SKM-1 treated with dmso at 0.1 percent for 144 hours (cell line): ENCODE results near the gene HSPA2.

ENCODE experiments used
- DNase-seq: peaks from one replicate; lab custom pipeline; 2025; ENCODE audit not compliant: unreplicated experiment; lab: John Stamatoyannopoulos, UW

HSPA2 gene

GRCh38 chr14:64540208-64541202 is at the start of gene HSPA2:
TSS of gene HSPA2 (plus strand) at chr14:64540741. CDS start at chr14:64540850, 109 bp downstream.
- peak; percentile 73 for DNase-seq

DNA sequence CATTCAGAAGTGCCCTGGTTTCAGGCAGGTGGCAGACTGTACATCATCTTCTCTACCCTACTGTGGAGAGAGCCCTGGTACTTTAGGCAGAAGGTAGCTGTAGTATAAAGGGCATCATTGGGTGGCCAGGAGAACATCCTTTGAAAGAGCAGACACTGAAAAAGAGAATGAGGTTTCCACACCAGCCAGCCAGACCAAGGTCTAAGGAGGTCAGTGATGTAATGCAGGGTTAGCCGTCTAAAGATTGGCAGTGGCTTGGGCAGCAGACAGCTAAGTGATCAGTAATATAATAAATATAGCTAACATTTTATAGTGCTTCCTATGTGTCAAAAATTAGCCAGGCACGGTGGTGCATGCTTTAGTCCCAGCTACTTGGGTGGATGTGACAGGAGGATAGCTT is 48.9 kb upstream of the HSPA2 start:
- no peak for DNase-seq

DNA sequence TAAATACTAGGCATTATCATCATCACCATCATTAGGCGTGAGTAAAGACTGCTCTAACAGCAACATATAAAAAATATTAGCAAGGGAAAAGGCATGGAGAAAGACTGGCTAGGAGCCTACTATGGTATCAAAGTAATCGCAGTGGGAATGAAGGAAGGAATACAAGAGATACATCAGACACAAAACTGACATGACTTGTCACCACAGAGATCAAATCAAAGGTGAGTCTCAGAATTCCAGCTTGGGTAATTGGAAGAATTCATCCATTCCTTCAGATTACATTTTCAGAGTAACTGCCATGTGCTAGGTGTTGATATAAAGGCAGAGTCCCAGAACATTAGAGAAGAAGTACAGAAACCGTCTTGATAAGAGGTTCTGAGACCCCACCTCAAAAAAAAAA is 47.1 kb upstream of the HSPA2 start:
- no peak for DNase-seq

- no peak for DNase-seq
Measured at GRCh38 chr14:64495252-64495651, 45.3 kb upstream of the HSPA2 start.

DNA sequence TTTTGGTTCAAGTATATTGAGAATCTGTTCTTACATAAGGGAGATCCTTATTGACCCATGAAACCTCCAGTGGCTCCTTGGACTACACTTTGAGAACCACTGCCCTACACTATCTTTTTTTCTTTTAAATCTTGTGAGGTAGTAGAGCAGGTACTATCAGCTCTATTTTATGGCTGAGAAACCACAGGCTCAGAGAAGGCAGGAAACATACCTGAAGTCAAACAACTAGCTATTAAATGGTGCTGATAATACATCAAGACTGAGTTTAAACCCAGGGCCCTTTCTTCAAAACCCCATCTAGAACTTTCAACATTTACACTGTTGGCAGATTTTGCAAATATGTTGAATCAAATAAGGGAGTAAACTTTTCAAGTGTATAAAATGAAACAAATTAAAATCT is 43.8 kb upstream of the HSPA2 start:
- no peak for DNase-seq

GRCh38 chr14:64500088-64500487 is 40.5 kb upstream of the HSPA2 start:
- no peak for DNase-seq

DNA sequence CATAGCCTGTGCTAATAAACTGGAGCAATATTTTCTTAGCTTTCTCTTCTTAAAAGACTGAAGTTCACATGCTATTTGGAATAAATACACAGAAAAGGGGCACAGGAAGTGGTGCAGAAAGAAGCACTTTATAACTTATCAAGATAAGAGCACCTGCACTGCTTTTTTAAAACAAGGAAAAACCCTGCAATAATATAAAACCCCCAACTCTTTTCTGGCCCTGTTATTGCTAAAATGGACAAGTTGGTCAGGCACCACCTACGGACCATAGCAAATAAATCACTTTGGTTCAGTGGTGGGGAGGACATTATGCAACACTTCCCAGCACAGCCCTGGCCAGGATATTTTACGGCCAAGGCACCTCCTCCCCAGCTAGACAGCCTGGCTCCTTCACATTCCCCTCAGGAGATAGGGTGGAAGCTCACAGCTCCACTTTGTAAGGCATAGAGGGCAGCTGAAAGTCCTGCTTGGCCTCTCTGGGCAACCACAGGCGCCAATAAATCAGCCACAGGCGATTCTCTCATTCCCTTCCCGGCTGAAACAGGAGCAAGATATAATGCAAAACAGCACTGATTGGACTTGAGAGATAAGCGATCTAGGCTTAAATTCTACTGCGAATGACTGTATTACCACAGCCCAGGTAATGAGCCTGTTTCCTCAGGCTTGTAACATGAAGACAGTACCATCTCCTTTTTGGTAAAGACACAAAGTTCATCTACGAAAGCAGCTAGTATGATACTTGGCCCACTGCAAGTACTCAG is 39.0 kb upstream of the HSPA2 start:
- no peak for DNase-seq

GRCh38 chr14:64502456-64502855 is 38.1 kb upstream of the HSPA2 start:
- DNase-seq: no peak

DNA sequence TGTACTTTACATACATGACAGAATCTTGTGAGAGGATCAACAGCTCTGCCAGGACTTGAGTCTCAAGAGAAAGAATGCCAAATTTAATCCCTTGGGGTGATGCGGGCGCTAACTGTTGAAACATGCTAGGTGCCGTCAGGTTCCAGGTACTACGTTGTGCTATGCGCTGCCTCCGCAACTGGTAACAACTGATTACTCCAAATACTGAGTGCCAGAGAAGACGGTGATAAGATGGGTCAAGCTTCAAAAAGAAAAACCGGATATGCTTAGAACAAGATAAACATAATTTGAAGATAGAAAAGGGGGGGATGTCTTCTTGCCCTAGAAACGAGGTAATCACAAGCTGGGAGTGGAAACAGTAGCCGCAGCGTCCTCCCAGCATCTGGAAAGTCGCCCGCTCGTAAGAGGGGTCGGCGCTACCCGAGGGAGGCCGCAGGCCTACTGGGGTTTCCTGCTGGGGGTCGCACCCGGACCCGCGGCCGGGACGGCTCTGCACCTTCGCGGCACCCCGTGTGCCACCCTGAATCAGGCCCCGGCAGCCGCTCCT is 37.6 kb upstream of the HSPA2 start:
- no peak for DNase-seq

- DNase-seq: peak; percentile 66
Measured at GRCh38 chr14:64503434-64504309, 36.9 kb upstream of the HSPA2 start, which contains the start of gene ZBTB25. TSS of gene ZBTB25 (minus strand) at chr14:64503838. CDS start at chr14:64490533, 13,305 bp downstream.

GRCh38 chr14:64504310-64504896 is 36.1 kb upstream of the HSPA2 start, which contains the start of gene ZBTB1:
TSS of gene ZBTB1 (plus strand) at chr14:64504770. CDS start at chr14:64521505, 16,735 bp downstream.
- peak; percentile 37 for DNase-seq

- peak; percentile 36 for DNase-seq
Measured at GRCh38 chr14:64504897-64505794, 35.4 kb upstream of the HSPA2 start.

DNA sequence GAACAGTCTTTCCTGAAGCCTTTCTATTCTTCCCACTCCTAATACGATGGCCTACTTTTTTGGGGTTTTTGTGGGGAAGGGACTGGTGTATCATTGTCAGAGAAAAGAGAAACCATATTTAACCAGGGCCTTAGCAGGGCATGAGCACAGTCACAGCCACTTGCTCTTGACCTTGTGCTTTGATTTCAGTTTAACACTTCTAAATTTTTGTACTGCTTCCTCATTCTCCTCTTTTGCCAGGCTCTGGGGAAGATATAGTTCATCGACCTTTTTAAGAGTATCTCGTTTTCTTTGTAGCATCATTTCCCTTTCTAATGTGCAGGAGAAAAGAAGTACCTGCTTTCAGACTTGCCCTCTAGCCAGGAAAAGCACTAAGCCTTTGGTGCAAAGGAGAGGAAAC is 33.8 kb upstream of the HSPA2 start:
- DNase-seq: no peak

DNA sequence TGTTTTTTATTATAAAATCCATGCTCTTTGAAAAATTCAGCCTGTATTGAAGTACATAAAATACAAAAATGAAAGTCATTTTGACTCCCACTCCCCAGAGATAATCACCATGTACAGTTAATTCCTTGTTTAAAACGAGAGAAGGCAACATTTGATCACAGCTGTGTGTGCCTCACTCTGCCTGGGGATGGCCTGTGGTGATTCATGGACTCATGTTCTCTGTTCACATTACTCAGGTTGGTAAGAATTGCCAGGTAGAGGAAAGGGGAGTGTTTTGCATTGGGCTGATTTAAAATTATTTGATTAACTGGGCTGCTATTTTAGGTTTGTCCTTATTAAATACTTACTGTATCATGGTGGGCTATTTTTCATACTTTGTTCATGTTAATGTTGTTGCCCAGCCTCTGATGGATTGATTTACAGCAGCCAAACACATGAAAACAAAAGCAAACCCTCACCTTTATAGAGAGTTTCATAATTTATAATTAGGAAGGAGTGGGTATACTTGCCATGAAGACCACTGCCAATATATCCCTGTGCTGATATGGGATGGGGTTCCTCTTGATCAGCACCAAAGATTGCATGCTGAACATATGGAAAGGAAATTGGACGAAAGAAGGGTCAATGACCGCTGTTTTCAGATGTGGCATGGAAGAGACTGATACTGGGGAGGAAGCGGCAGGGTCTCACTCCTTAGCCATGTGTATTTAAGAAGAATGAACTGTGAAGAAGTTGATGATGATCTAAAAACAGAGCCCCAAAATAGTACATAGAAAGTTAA is 33.0 kb upstream of the HSPA2 start:
- no peak for DNase-seq

DNA sequence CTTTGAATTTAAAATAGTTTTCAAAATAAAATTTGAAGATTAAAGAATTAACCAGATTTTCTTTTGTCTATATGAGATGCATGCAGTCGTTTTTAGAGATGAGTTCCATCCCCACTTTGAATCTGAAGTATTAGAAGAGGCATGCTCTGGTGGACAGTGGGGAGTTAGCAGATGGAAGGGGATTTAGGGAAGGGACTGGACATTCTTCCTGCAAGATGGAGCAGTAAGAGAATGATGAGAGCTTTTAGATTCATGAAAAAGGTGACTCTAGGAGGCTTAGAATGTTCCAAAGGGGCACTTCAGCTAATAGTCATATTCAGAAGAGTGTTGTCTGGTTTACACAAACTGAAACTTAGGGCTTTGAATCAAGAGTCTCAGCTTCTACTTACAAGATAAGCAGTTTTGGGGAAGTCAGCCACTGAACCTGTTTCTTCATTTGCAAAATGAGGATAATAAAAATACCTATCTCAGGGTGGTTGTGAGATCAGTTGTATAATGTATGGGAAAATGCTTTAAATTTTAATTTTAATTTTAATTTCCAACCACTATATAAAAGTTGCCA is 32.2 kb upstream of the HSPA2 start:
- no peak for DNase-seq

DNA sequence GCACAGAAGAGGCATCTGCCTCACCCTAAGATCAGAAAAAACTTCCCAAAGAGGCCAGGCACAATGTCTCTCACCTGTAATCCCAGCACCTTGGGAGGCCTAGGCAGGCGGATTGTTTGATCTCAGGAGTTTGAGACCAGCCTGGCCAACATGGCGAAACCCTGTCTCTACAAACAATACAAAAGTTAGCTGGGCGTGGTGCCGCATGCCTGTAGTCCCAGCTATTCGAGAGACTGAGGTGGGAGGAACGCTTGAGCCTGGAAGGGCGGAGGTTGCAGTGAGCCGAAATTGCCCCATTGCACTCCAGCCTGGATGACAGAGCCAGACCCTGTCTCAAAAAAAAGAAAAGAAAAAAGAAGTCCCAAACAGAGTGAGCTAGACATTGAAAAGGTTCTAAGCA is 31.5 kb upstream of the HSPA2 start:
- no peak for DNase-seq

DNA sequence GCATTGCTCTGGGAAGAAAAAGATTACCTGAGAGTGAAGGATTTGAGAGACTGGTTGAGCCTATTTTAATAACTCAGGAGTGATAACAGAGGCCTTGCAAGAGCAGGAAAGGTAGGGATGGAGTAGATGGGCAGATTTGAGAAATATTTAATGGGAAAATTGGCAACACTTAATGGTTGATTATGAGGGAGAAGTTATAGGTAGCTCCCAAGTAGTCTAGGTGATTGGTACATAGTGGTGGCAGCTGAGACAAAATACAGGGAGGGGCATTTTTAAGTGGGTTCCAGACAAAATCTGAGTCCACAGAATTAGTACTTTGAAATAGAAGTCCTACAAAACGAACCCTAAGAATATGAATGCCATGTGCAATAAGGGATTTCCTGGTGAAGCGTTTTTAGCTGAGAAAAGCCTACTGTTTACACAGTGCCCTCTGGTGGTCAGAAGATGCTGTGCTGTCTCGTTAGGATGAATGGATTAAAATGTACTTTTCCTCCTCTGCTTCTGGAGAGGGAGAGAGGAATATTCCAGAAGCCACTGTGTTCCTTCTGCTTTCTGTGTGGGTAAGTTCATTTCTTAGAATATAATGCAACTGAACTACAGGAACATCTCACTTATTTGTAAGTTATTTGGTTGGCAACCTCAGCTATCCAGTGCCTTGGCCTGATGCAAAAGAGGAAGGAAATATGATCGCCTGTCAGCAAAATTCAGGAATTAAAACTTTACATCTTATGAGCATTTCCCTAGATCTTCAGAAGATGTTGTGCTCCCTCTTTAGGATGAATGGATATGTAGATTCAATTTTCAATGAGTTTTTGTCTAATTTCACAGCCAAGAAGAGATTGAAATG is 29.5 kb upstream of the HSPA2 start:
- DNase-seq: peak; percentile 33
